Mesendoderm (in vitro differentiated cells): Measurements from ENCODE around the gene CASD1.

Experiments used
- DNase-seq: peaks from one replicate; pipeline ENCODE4 v3.0.0; 2013
- H2AK5ac ChIP-seq: 2 replicates; pipeline ENCODE4 v1.6.1; 2013; ENCODE audit warnings: low read length, inconsistent platforms
- H2BK120ac ChIP-seq: 2 replicates; pipeline ENCODE4 v1.6.1; 2013; ENCODE audit warnings: low read depth, mild to moderate bottlenecking, low read length, moderate library complexity, mixed read lengths
- H2BK15ac ChIP-seq: replicated peaks from 2 replicates; pipeline ENCODE4 v1.6.1; 2013; ENCODE audit warnings: low read depth, mild to moderate bottlenecking, moderate library complexity
- H2BK5ac ChIP-seq: 2 replicates; pipeline ENCODE4 v1.6.1; 2013; ENCODE audit warnings: low read length, inconsistent platforms
- H3K18ac ChIP-seq: 2 replicates; pipeline ENCODE4 v1.6.1; 2013; ENCODE audit warnings: mild to moderate bottlenecking, low read length, mixed read lengths
- H3K23ac ChIP-seq: one replicate; pipeline ENCODE4 v1.6.1; 2013; ENCODE audit warnings: low read length
- H3K27ac ChIP-seq: 2 replicates; pipeline ENCODE4 v1.5.1; 2013; ENCODE audit warnings: low read depth, mild to moderate bottlenecking, inconsistent platforms, low read length, moderate library complexity
- H3K27me3 ChIP-seq: 2 replicates; pipeline ENCODE4 v1.6.1; 2013; ENCODE audit warnings: low read length, control low read depth, mild to moderate bottlenecking, inconsistent platforms; ENCODE audit not compliant: insufficient read depth, poor library complexity
- H3K36me3 ChIP-seq: 2 replicates; pipeline ENCODE4 v1.6.1; 2013; ENCODE audit warnings: low read length, inconsistent platforms; ENCODE audit not compliant: control insufficient read depth, insufficient read depth
- H3K4ac ChIP-seq: one replicate; pipeline ENCODE4 v1.6.1; 2013; ENCODE audit warnings: low read depth, mild to moderate bottlenecking, low read length, moderate library complexity
- H3K4me1 ChIP-seq: 2 replicates; pipeline ENCODE4 v1.6.1; 2013; ENCODE audit warnings: low read depth, low read length, inconsistent platforms; ENCODE audit not compliant: control insufficient read depth
- H3K4me2 ChIP-seq: 2 replicates; pipeline ENCODE4 v1.6.1; 2013; ENCODE audit warnings: low read length
- H3K4me3 ChIP-seq: 2 replicates; pipeline ENCODE4 v1.5.1; 2013; ENCODE audit warnings: mild to moderate bottlenecking, low read length
- H3K56ac ChIP-seq: one replicate; pipeline ENCODE4 v1.6.1; 2013; ENCODE audit warnings: low read length
- H3K79me1 ChIP-seq: 2 replicates; pipeline ENCODE4 v1.6.1; 2013; ENCODE audit warnings: low read length, inconsistent platforms
- H3K79me2 ChIP-seq: 2 replicates; pipeline ENCODE4 v1.6.1; 2013; ENCODE audit warnings: mild to moderate bottlenecking, low read length; ENCODE audit not compliant: control insufficient read depth, insufficient read depth
- H3K9ac ChIP-seq: 2 replicates; pipeline ENCODE4 v1.6.1; 2013; ENCODE audit warnings: low read length, inconsistent platforms
- H4K5ac ChIP-seq: one replicate; pipeline ENCODE4 v1.6.1; 2013; ENCODE audit warnings: low read length
- H4K8ac ChIP-seq: one replicate; pipeline ENCODE4 v1.6.1; 2013; ENCODE audit warnings: low read depth, mild to moderate bottlenecking, control low read depth, low read length, moderate library complexity
- WGBS: extraction: QIAGEN DNeasy Blood & Tissue Kit; methylation state at CpG from one replicate; pipeline ENCODE4 v1.1.7; 2013; ENCODE audit warnings: low lambda C conversion rate, missing lambda C conversion rate; ENCODE audit not compliant: insufficient coverage; ENCODE audit errors: extremely low coverage; 5-methylcytosine and 5-hydroxymethylcytosine counted together

The CASD1 gene

DNA sequence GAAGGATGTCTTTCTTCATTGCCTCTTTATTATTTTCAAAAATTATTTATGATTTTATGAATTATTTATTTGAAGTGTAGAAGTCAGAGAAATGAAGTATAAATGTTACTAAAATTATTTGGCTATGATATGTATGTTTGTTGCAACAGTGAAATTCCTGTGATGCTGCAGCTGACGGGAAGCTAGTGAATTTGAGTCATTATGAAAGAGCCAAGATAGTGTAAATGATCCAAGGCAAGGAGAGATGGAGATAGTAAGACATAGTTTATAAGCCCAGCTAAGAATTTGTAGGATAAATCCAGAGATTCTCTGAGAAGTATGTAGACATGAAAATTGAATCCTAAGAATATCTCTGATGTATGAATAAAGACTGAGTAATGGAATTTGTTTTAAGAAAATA is 30.8 kb downstream of the CASD1 start:
- Histone ChIP-seq H2BK5ac (no peak overlapping the region), H2BK15ac (no peak overlapping the region), H4K8ac (no peak overlapping the region), H3K4me1 (no peaks in the 10 kb centered on the region), H3K4ac (no peak overlapping the region), H3K4me3 (no peak overlapping the region), H3K79me2 (no peaks in the 10 kb centered on the region), H2AK5ac (no peak overlapping the region), H3K18ac (no peak overlapping the region), H4K5ac (no peak overlapping the region), H3K23ac (no peak overlapping the region), H3K27ac (no peak overlapping the region), H3K56ac (no peak overlapping the region), H2BK120ac (no peak overlapping the region), H3K27me3 (no peaks in the 10 kb centered on the region), H3K79me1 (no peaks in the 10 kb centered on the region), H3K4me2 (no peak overlapping the region), H3K9ac (no peak overlapping the region), H3K36me3 (no peaks in the 10 kb centered on the region)
- DNase-seq: no peak
- no CpG with 5 or more reads among the region's 1 CpG for WGBS

DNA sequence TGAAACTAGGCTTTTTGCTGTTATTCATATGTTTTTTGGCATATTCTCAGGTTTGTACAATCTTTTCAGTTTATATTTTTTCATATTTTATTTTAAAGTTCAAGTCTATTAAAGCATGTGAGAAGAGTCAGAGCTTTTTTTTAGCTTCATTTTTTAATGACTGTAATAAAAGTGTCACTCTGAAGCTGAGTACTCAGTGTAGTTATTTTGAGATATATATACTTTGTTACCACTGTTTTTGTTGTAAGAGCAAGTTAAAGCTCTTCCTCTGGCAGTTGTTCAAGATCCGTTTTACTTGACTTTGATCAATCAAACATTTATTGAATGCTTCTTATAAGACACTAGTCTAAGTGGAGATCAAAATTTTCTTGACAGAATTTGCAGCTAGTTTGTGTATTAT is 37.5 kb downstream of the CASD1 start:
- H2AK5ac ChIP-seq: no peak overlapping the region
- H4K5ac ChIP-seq: no peak overlapping the region
- H3K4ac ChIP-seq: no peak overlapping the region
- no peaks in the 10 kb centered on the region for H3K79me2 ChIP-seq
- H2BK5ac ChIP-seq: no peak overlapping the region
- H3K23ac ChIP-seq: no peak overlapping the region
- H3K36me3 ChIP-seq: no peaks in the 10 kb centered on the region
- H3K4me2 ChIP-seq: no peak overlapping the region
- no peak for DNase-seq
- H4K8ac ChIP-seq: no peak overlapping the region
- no CpG with 5 or more reads among the region's 1 CpG for WGBS
- H3K18ac ChIP-seq: no peak overlapping the region
- H3K79me1 ChIP-seq: no peaks in the 10 kb centered on the region
- no peaks in the 10 kb centered on the region for H3K27me3 ChIP-seq
- no peak overlapping the region for H3K9ac ChIP-seq
- no peak overlapping the region for H2BK15ac ChIP-seq
- no peak overlapping the region for H3K4me3 ChIP-seq
- no peak overlapping the region for H2BK120ac ChIP-seq
- no peak overlapping the region for H3K56ac ChIP-seq
- no peaks in the 10 kb centered on the region for H3K4me1 ChIP-seq
- H3K27ac ChIP-seq: no peak overlapping the region

DNA sequence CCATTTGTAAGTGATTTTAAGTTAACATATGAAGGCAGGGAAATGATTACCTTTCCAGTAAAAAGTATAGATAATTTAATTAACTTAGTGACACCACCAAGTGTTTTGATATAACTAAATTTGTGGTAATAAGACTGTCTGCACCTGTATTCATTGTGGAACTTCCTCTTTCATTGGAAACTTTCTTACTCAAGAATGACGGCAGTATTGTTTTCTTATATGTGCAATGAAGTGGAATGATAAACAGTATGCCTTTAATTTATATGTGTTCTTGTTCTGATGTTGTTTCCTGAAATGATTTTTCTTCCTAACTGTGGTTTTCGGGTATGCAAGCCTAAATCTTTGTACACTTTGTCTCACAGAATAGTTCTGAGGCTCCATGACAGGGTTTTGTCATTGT is 46.4 kb downstream of the CASD1 start:
- Histone ChIP-seq H3K79me2 (no peaks in the 10 kb centered on the region), H3K18ac (no peak overlapping the region), H3K4me1 (no peaks in the 10 kb centered on the region), H4K8ac (no peak overlapping the region), H3K4ac (no peak overlapping the region), H3K9ac (no peak overlapping the region), H3K27me3 (no peaks in the 10 kb centered on the region), H2BK15ac (no peak overlapping the region), H3K56ac (no peak overlapping the region), H3K23ac (no peak overlapping the region), H2AK5ac (no peak overlapping the region), H4K5ac (no peak overlapping the region), H3K79me1 (no peaks in the 10 kb centered on the region), H2BK120ac (no peak overlapping the region), H3K27ac (no peak overlapping the region), H2BK5ac (no peak overlapping the region), H3K4me3 (no peak overlapping the region), H3K4me2 (no peak overlapping the region), H3K36me3 (no peaks in the 10 kb centered on the region)
- no peak for DNase-seq
- WGBS: no CpG with 5 or more reads among the region's 2 CpGs

DNA sequence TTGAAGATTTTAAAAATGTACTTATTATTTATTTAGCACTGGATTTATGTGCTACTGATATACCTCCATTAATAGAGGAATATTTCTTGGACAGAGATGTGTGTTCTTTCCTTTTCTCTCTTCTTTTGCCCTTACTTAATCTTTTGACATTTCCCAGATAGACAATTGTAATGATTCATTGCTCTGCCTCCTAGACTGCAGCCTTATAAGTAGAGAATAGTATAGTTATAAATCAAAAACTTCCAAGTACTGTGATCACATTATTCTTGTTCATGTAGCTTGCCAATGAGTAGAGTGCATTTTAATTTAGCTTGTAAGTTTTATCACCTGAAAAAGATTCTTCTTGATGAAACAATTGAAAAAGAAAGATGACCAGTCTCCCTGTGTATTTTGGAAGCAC is 47.6 kb downstream of the CASD1 start:
- no peak overlapping the region for H2BK5ac ChIP-seq
- H2BK15ac ChIP-seq: no peak overlapping the region
- no peak overlapping the region for H3K23ac ChIP-seq
- H3K9ac ChIP-seq: no peak overlapping the region
- no peak for DNase-seq
- H3K79me2 ChIP-seq: no peaks in the 10 kb centered on the region
- no peak overlapping the region for H4K8ac ChIP-seq
- no peak overlapping the region for H3K4me3 ChIP-seq
- no peak overlapping the region for H3K4me2 ChIP-seq
- H3K79me1 ChIP-seq: no peaks in the 10 kb centered on the region
- no peak overlapping the region for H2AK5ac ChIP-seq
- H3K18ac ChIP-seq: no peak overlapping the region
- H2BK120ac ChIP-seq: no peak overlapping the region
- no peak overlapping the region for H4K5ac ChIP-seq
- H3K27me3 ChIP-seq: no peaks in the 10 kb centered on the region
- H3K56ac ChIP-seq: no peak overlapping the region
- no peaks in the 10 kb centered on the region for H3K36me3 ChIP-seq
- no peak overlapping the region for H3K27ac ChIP-seq
- no peaks in the 10 kb centered on the region for H3K4me1 ChIP-seq
- H3K4ac ChIP-seq: no peak overlapping the region

DNA sequence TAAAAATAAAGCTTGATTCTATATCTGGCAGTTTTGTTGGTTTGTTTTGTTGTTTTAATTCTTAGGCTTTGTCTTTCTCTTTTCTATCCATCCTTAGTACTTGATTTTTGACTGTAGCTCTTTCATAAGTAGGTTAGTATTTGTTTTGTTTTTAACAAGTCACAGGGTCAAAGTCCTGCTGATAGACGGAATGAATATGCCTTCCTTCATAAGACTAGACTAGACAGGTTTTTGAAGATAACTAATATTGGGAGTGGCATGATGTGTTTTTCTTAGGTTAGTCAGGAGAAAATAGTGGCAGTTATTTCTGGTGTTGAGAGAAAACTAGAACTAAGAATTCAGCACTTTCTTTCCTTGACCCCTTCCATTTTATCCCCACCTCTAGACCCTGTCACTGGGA is 50.4 kb downstream of the CASD1 start:
- no peaks in the 10 kb centered on the region for H3K79me1 ChIP-seq
- no peak overlapping the region for H2BK5ac ChIP-seq
- H3K27me3 ChIP-seq: no peaks in the 10 kb centered on the region
- H3K23ac ChIP-seq: no peak overlapping the region
- no peak overlapping the region for H3K4me2 ChIP-seq
- H2AK5ac ChIP-seq: no peak overlapping the region
- no peak overlapping the region for H3K4me3 ChIP-seq
- H3K27ac ChIP-seq: no peak overlapping the region
- no peak overlapping the region for H3K4ac ChIP-seq
- no peak for DNase-seq
- no peak overlapping the region for H2BK15ac ChIP-seq
- no CpG with 5 or more reads among the region's 1 CpG for WGBS
- H3K56ac ChIP-seq: no peak overlapping the region
- H3K79me2 ChIP-seq: no peaks in the 10 kb centered on the region
- no peaks in the 10 kb centered on the region for H3K36me3 ChIP-seq
- H3K4me1 ChIP-seq: no peaks in the 10 kb centered on the region
- no peak overlapping the region for H3K18ac ChIP-seq
- H4K5ac ChIP-seq: no peak overlapping the region
- H4K8ac ChIP-seq: no peak overlapping the region
- H2BK120ac ChIP-seq: no peak overlapping the region
- H3K9ac ChIP-seq: no peak overlapping the region

DNA sequence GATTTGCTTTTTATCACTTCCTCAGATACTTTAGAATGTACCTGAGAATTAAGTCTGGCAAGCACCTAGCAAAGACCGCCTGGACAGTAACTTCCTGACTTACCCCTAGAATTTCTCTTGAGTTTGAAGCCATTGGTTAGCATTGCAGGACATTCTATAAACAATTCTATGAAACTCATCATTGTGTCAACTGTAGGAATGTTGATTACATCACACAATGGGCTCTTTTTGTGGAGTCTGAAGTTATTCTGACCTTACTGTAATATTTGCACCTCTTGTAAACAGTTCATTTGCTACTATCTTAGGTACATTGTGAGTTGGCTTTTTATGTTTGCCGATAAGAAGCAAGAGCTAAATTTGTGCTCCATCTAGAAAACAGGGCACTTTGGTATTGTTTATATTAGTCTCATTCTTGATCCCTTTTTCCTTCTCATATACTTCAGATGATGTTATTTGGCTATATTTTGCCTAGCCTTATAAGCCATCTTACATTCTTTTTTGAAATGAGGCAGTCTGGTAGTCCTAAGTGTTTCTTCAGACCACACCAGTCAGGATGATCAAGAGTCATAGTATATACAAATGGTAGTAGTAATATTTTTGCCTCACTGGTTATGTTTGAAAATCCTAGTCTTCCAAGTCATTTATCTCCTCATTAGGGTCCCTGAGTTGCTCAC is 52.4 kb downstream of the CASD1 start:
- Histone ChIP-seq H2AK5ac (no peak overlapping the region), H3K4ac (no peak overlapping the region), H2BK5ac (no peak overlapping the region), H3K79me2 (no peaks in the 10 kb centered on the region), H3K4me2 (no peak overlapping the region), H3K56ac (no peak overlapping the region), H3K79me1 (no peaks in the 10 kb centered on the region), H4K5ac (no peak overlapping the region), H4K8ac (no peak overlapping the region), H3K27ac (no peak overlapping the region), H3K18ac (no peak overlapping the region), H3K9ac (no peak overlapping the region), H2BK15ac (no peak overlapping the region), H3K4me1 (no peaks in the 10 kb centered on the region), H3K23ac (no peak overlapping the region), H3K4me3 (no peak overlapping the region), H3K36me3 (no peaks in the 10 kb centered on the region), H2BK120ac (no peak overlapping the region), H3K27me3 (no peaks in the 10 kb centered on the region)
- WGBS: no CpG with 5 or more reads among the region's 2 CpGs
- peak; percentile 22 for DNase-seq
